Stimulated activated naive CD8-positive, alpha-beta T cell treated with anti-CD3 and anti-CD28 coated beads, Interleukin-15, amount 100 ng/mL, for 72 hours (primary cell): Measurements from ENCODE around the gene NRARP.
"Not testable (repeated sequence)": the region's sequence is repeated elsewhere in the genome, so short reads cannot be mapped to it uniquely, and the experiment has no call there.

Experiments
- ATAC-seq: fragments of 150-1000 bp; cut with Tn5 transposase; 2 replicates; pipeline ENCODE4 v1.10.0; 2021; ENCODE audit warnings: mild to moderate bottlenecking, moderate library complexity
- DNase-seq, 2 donors: peaks; one replicate each; pipeline ENCODE4 v3.0.0; 2021 to 2022
- H3K27ac Mint-ChIP-seq, 2 donors: one replicate each; pipeline ENCODE4 v1.8.0; 2022; ENCODE audit warnings: mild to moderate bottlenecking in 2 of 2, mixed read lengths in 2 of 2, moderate library complexity in 2 of 2
- H3K27me3 Mint-ChIP-seq: one replicate; pipeline ENCODE4 v1.8.0; 2022; ENCODE audit warnings: mixed read lengths
- H3K4me1 Mint-ChIP-seq: one replicate; pipeline ENCODE4 v1.8.0; 2022; ENCODE audit warnings: mild to moderate bottlenecking, mixed read lengths
- H3K4me3 Mint-ChIP-seq, 2 donors: one replicate each; pipeline ENCODE4 v1.8.0; 2022; ENCODE audit warnings: mild to moderate bottlenecking in 2 of 2, mixed read lengths in 2 of 2, moderate library complexity in 1 of 2
- H3K9me3 Mint-ChIP-seq, 2 donors: one replicate each; pipeline ENCODE4 v1.8.0; 2022; ENCODE audit warnings: mixed read lengths in 2 of 2

Gene NRARP

GRCh38 chr9:137302118-137302448, at the start of gene NRARP:
Gene NRARP, minus strand, starts transcription at chr9:137302271. Its CDS starts 343 bp downstream, at chr9:137301928.
- peaks cover 43% of the 10 kb centered on the region for H3K27me3 Mint-ChIP-seq
- ATAC-seq (peak; percentile 81), DNase-seq (peak; percentile 90 to 94)
- H3K27ac Mint-ChIP-seq: no peak within 1 kb of the TSS
- no peaks in the 10 kb centered on the region for H3K9me3 Mint-ChIP-seq
- peak within 1 kb of the TSS; percentile 85 to 90 for H3K4me3 Mint-ChIP-seq
- H3K4me1 Mint-ChIP-seq: peaks cover 54% of the 10 kb centered on the region

GRCh38 chr9:137350696-137351584, 48.9 kb upstream of the NRARP start:
- Mint-ChIP-seq H3K27me3 (no peaks in the 10 kb centered on the region), H3K4me3 (no peak overlapping the region), H3K9me3 (no peaks in the 10 kb centered on the region), H3K27ac (no peak overlapping the region), H3K4me1 (no peaks in the 10 kb centered on the region)
- ATAC-seq (peak; percentile 33), DNase-seq (no peak)

- no peaks in the 10 kb centered on the region for H3K4me1 Mint-ChIP-seq
- no peaks in the 10 kb centered on the region for H3K9me3 Mint-ChIP-seq
- H3K27me3 Mint-ChIP-seq: no peaks in the 10 kb centered on the region
- no peak overlapping the region for H3K27ac Mint-ChIP-seq
- ATAC-seq: no peak
- DNase-seq: no peak
- no peak overlapping the region for H3K4me3 Mint-ChIP-seq
Observed at GRCh38 chr9:137349471-137350033, 47.5 kb upstream of the NRARP start.

- ATAC-seq (peak; percentile 19), DNase-seq (no peak)
- Mint-ChIP-seq H3K4me3 (no peak overlapping the region), H3K27me3 (no peaks in the 10 kb centered on the region), H3K4me1 (no peaks in the 10 kb centered on the region), H3K27ac (no peak overlapping the region), H3K9me3 (no peaks in the 10 kb centered on the region)
Observed at GRCh38 chr9:137348769-137349470, 46.8 kb upstream of the NRARP start.

- ATAC-seq (no peak), DNase-seq (no peak)
- Mint-ChIP-seq H3K27ac (no peak overlapping the region), H3K9me3 (no peaks in the 10 kb centered on the region), H3K4me1 (no peaks in the 10 kb centered on the region), H3K27me3 (no peaks in the 10 kb centered on the region), H3K4me3 (no peak overlapping the region)
Observed at GRCh38 chr9:137347928-137348327, 45.9 kb upstream of the NRARP start.

- peak overlapping the region in 1 of 2 donors; percentile 31 for H3K27ac Mint-ChIP-seq
- H3K4me1 Mint-ChIP-seq: peaks cover 10% of the 10 kb centered on the region
- DNase-seq (no peak), ATAC-seq (no peak)
- no peak overlapping the region for H3K4me3 Mint-ChIP-seq
- no peaks in the 10 kb centered on the region for H3K27me3 Mint-ChIP-seq
- H3K9me3 Mint-ChIP-seq: no peaks in the 10 kb centered on the region
Observed at GRCh38 chr9:137342482-137342881, 40.4 kb upstream of the NRARP start.

GRCh38 chr9:137341227-137341626, 39.2 kb upstream of the NRARP start:
- ATAC-seq (no peak), DNase-seq (no peak)
- Mint-ChIP-seq H3K9me3 (peaks cover 0 to 8% of the 10 kb centered on the region in 2 donors), H3K4me3 (no peak overlapping the region), H3K27me3 (no peaks in the 10 kb centered on the region), H3K27ac (no peak overlapping the region), H3K4me1 (peaks cover 10% of the 10 kb centered on the region)

GRCh38 chr9:137339908-137340462, 37.9 kb upstream of the NRARP start:
- not testable (repeated sequence) for H3K4me3 Mint-ChIP-seq, H3K9me3 Mint-ChIP-seq

GRCh38 chr9:137339045-137339907, 37.2 kb upstream of the NRARP start:
- H3K4me1 Mint-ChIP-seq: peaks cover 10% of the 10 kb centered on the region
- H3K27ac Mint-ChIP-seq: no peak overlapping the region
- no peak overlapping the region for H3K4me3 Mint-ChIP-seq
- H3K27me3 Mint-ChIP-seq: no peaks in the 10 kb centered on the region
- DNase-seq (no peak), ATAC-seq (no peak)
- peaks cover 0 to 8% of the 10 kb centered on the region in 2 donors for H3K9me3 Mint-ChIP-seq

More at GRCh38 chr9:137339908-137340462, 37.9 kb upstream of the NRARP start:
- peaks cover 10% of the 10 kb centered on the region for H3K4me1 Mint-ChIP-seq
- not testable (repeated sequence) for DNase-seq, H3K27ac Mint-ChIP-seq, ATAC-seq, H3K27me3 Mint-ChIP-seq

- peaks cover 10% of the 10 kb centered on the region for H3K4me1 Mint-ChIP-seq
- no peak overlapping the region for H3K4me3 Mint-ChIP-seq
- no peak for ATAC-seq
- H3K27ac Mint-ChIP-seq: no peak overlapping the region
- peaks cover 0 to 8% of the 10 kb centered on the region in 2 donors for H3K9me3 Mint-ChIP-seq
- H3K27me3 Mint-ChIP-seq: no peaks in the 10 kb centered on the region
- no peak for DNase-seq
Observed at GRCh38 chr9:137336735-137337134, 34.7 kb upstream of the NRARP start.

GRCh38 chr9:137333016-137333671, 31.1 kb upstream of the NRARP start:
- ATAC-seq (no peak), DNase-seq (no peak)
- Mint-ChIP-seq H3K27me3 (no peaks in the 10 kb centered on the region), H3K4me1 (no peaks in the 10 kb centered on the region), H3K9me3 (peaks cover 9 to 17% of the 10 kb centered on the region in 2 donors), H3K4me3 (no peak overlapping the region), H3K27ac (no peak overlapping the region)

GRCh38 chr9:137331929-137332328, 29.9 kb upstream of the NRARP start:
- no peak overlapping the region for H3K4me3 Mint-ChIP-seq
- H3K4me1 Mint-ChIP-seq: peaks cover 5% of the 10 kb centered on the region
- ATAC-seq (no peak), DNase-seq (no peak)
- peaks cover 9 to 19% of the 10 kb centered on the region in 2 donors for H3K9me3 Mint-ChIP-seq
- H3K27me3 Mint-ChIP-seq: peaks cover 5% of the 10 kb centered on the region
- H3K27ac Mint-ChIP-seq: no peak overlapping the region

GRCh38 chr9:137330689-137331088, 28.6 kb upstream of the NRARP start:
- peaks cover 15% of the 10 kb centered on the region for H3K27me3 Mint-ChIP-seq
- DNase-seq: no peak
- H3K27ac Mint-ChIP-seq: no peak overlapping the region

GRCh38 chr9:137329590-137329989, 27.5 kb upstream of the NRARP start:
- H3K4me1 Mint-ChIP-seq: peaks cover 18% of the 10 kb centered on the region
- DNase-seq, H3K27ac Mint-ChIP-seq, ATAC-seq, H3K4me3 Mint-ChIP-seq: not testable (repeated sequence)
- H3K9me3 Mint-ChIP-seq: peaks cover 9 to 18% of the 10 kb centered on the region in 2 donors
- peaks cover 15% of the 10 kb centered on the region for H3K27me3 Mint-ChIP-seq

More at GRCh38 chr9:137330689-137331088, 28.6 kb upstream of the NRARP start:
- H3K9me3 Mint-ChIP-seq: peaks cover 9 to 18% of the 10 kb centered on the region in 2 donors
- peaks cover 17% of the 10 kb centered on the region for H3K4me1 Mint-ChIP-seq
- no peak overlapping the region for H3K4me3 Mint-ChIP-seq
- no peak for ATAC-seq
